ENCODE data around the gene KDM1B.

DNA sequence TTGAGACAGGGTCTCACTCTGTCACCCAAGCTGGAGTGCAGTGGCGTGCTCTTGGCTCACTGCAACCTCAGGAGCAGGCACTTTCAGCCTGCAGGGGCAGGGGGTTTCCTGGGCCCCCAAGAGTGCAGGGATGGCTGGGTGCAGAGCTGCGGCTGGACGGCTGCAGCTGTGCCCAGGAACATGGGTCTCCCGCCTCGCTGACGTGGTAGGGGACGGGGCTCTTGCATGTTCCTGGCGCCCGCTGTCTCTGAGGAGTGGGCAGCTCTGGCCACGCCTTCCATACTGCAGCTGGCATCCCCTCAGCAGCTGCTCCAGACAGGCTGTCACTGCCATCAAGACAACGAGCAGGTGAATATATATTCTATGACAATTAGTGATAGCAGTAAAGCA, 111.3 kb downstream of the KDM1B start:
- TF ChIP-seq, protein P1, sequence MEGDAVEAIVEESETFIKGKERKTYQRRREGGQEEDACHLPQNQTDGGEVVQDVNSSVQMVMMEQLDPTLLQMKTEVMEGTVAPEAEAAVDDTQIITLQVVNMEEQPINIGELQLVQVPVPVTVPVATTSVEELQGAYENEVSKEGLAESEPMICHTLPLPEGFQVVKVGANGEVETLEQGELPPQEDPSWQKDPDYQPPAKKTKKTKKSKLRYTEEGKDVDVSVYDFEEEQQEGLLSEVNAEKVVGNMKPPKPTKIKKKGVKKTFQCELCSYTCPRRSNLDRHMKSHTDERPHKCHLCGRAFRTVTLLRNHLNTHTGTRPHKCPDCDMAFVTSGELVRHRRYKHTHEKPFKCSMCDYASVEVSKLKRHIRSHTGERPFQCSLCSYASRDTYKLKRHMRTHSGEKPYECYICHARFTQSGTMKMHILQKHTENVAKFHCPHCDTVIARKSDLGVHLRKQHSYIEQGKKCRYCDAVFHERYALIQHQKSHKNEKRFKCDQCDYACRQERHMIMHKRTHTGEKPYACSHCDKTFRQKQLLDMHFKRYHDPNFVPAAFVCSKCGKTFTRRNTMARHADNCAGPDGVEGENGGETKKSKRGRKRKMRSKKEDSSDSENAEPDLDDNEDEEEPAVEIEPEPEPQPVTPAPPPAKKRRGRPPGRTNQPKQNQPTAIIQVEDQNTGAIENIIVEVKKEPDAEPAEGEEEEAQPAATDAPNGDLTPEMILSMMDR (IDR thresholded peaks at IDR 0.05), result no peak
- TF ChIP-seq POLR2A (IDR thresholded peaks at IDR 0.05; ENCODE audit: low read depth), result no peak

Data from esophagus muscularis mucosa (tissue), 3 donors.